ACC112 (cell line): ENCODE results near the gene L1TD1.

Source experiments
- H2AFZ ChIP-seq: fragments of 200-600 bp; sonication (generic); one replicate; pipeline ENCODE4 v1.6.0; 2017; ENCODE audit warnings: antibody characterized with exemption, low read length; ENCODE audit not compliant: unreplicated experiment
- H3K27ac ChIP-seq: fragments of 200-600 bp; sonication (generic); 2 replicates; pipeline ENCODE4 v1.5.1; 2014; ENCODE audit warnings: low read depth, mild to moderate bottlenecking, antibody characterized with exemption, low read length, moderate library complexity
- H3K27me3 ChIP-seq: fragments of 200-600 bp; sonication (generic); 2 replicates; pipeline ENCODE4 v1.6.1; 2014; ENCODE audit warnings: mild to moderate bottlenecking, antibody characterized with exemption, low read length, moderate library complexity, mixed read lengths; ENCODE audit not compliant: insufficient read depth
- H3K36me3 ChIP-seq: fragments of 200-600 bp; sonication (generic); 2 replicates; pipeline ENCODE4 v1.6.1; 2016; ENCODE audit warnings: mild to moderate bottlenecking, antibody characterized with exemption, low read length, moderate library complexity, mixed read lengths; ENCODE audit not compliant: insufficient read depth
- H3K4me1 ChIP-seq: fragments of 200-600 bp; sonication (generic); one replicate; pipeline ENCODE4 v1.6.1; 2016; ENCODE audit warnings: low read length, mixed read lengths; ENCODE audit not compliant: insufficient read depth, unreplicated experiment, control insufficient read depth
- H3K4me3 ChIP-seq: fragments of 200-600 bp; sonication (generic); 2 replicates; pipeline ENCODE4 v1.5.1; 2014; ENCODE audit warnings: mild to moderate bottlenecking, low read depth, low read length
- H3K79me2 ChIP-seq: fragments of 200-600 bp; sonication (generic); one replicate; pipeline ENCODE4 v1.6.0; 2016; ENCODE audit warnings: low read length; ENCODE audit not compliant: control insufficient read depth, unreplicated experiment, insufficient read depth

Gene L1TD1

DNA sequence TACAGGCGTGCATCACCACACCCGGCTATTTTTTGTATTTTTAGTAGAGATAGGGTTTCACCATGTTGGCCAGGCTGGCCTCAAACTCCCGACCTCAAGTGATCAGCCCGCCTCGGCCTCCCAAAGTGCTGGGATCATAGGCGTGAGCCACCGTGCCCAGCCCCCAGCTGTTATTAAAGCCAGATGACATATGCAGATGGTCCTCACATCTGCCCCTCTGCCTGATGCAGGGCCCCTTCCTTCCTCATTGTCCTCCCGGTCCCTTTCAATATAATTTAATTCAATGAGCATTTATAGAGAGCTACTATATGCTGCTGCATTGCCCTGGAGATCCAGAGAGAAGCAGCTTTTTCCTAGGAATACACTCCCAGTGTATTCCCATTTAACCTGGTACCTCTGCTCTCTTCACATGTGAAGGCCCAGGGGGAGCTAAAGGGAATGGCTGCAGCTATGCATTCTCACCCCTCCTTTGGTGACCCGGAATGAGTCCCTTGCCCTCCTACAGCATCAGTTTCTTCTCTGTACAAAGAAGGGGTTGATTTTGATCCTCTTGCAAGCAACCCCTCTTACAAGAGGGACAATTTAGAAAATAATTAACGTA, 55.6 kb downstream of the L1TD1 start:
- Histone ChIP-seq H2AFZ (no peak overlapping the region), H3K4me3 (no peak overlapping the region), H3K27ac (no peak overlapping the region), H3K79me2 (no peaks in the 10 kb centered on the region), H3K36me3 (no peaks in the 10 kb centered on the region), H3K27me3 (peaks cover 8% of the 10 kb centered on the region; the same call in 1 of the 2 replicates), H3K4me1 (no peaks in the 10 kb centered on the region)

DNA sequence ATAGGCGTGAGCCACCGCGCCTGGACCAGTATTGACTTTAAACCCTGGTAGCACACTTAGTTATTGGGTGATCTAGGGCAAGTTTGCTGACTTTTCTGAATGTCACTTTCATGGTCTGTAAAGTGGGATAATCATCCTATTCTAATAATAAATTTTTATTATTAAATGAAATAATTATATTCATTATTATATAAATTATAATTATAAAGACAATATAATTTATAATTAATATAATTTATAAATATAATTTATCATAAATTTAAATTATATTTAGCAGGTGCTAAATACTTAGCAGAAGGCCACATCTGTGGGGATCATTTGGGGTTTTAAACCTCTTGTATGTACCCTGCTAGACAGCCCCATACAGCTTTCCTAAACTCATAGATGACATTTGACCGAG, 64.9 kb downstream of the L1TD1 start:
- Histone ChIP-seq H3K36me3 (no peaks in the 10 kb centered on the region), H2AFZ (no peak overlapping the region), H3K79me2 (no peaks in the 10 kb centered on the region), H3K4me1 (no peaks in the 10 kb centered on the region), H3K27me3 (peaks cover 45% of the 10 kb centered on the region), H3K27ac (no peak overlapping the region), H3K4me3 (no peak overlapping the region)

- Histone ChIP-seq H3K4me3 (no peak overlapping the region), H3K79me2 (no peaks in the 10 kb centered on the region), H3K27me3 (peaks cover 45% of the 10 kb centered on the region), H2AFZ (no peak overlapping the region), H3K36me3 (no peaks in the 10 kb centered on the region), H3K27ac (no peak overlapping the region), H3K4me1 (no peaks in the 10 kb centered on the region)
These were observed 66.0 kb downstream of the L1TD1 start for GRCh38 chr1:62260688-62261087.
